ENCODE results near the gene OASL.

DNA sequence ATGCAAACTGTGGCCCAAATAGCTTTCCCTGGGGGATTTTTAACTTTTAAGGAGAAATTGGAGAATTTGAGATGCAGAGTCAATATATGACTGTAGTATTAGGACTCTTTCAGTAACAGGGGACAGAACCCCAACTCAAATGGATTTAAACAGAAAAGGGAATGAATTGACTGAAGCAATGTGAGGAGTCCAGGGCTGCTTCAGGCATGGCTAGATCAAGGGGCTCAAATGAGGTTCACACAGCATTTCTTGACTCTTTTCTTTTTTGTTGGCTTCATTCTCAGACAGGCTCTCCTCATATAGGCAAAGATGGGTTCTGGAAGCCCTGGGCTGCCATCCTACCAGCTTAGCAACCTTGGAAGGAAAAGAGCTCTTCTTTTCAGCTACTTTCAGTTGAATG, 47.1 kb downstream of the OASL start:
- TF ChIP-seq POLR2AphosphoS5 (IDR thresholded peaks at IDR 0.05), result no peak
- TF ChIP-seq, protein P1, sequence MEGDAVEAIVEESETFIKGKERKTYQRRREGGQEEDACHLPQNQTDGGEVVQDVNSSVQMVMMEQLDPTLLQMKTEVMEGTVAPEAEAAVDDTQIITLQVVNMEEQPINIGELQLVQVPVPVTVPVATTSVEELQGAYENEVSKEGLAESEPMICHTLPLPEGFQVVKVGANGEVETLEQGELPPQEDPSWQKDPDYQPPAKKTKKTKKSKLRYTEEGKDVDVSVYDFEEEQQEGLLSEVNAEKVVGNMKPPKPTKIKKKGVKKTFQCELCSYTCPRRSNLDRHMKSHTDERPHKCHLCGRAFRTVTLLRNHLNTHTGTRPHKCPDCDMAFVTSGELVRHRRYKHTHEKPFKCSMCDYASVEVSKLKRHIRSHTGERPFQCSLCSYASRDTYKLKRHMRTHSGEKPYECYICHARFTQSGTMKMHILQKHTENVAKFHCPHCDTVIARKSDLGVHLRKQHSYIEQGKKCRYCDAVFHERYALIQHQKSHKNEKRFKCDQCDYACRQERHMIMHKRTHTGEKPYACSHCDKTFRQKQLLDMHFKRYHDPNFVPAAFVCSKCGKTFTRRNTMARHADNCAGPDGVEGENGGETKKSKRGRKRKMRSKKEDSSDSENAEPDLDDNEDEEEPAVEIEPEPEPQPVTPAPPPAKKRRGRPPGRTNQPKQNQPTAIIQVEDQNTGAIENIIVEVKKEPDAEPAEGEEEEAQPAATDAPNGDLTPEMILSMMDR (IDR thresholded peaks at IDR 0.05), result no peak
